Esophagus muscularis mucosa (tissue), 4 donors: Measurements from ENCODE around the gene DEUP1. TPM values are rescaled to one million over a fixed set of nuclear protein-coding genes. Genes with fewer than 3 reads are reported as not detected.

Experiments used
- DNase-seq: peaks from one replicate; pipeline ENCODE4 v3.0.0-alpha.2; 2017; ENCODE audit errors: extremely low spot score
- H3K27ac ChIP-seq, 4 donors: fragments of 200-600 bp; sonication (generic); replicated peaks in 1 of 4; 1 replicate in 3 of 4; 2 replicates in 1 of 4; pipeline ENCODE4 v1.5.1; 2016 to 2019; ENCODE audit warnings: mild to moderate bottlenecking in 1 of 4
- H3K27me3 ChIP-seq, 4 donors: fragments of 200-600 bp; sonication (generic); one replicate each; pipeline versions ENCODE4 v1.5.1 to v1.6.0; 2016 to 2019
- H3K36me3 ChIP-seq, 4 donors: fragments of 200-600 bp; sonication (generic); one replicate each; pipeline ENCODE4 v1.5.1; 2016 to 2019
- H3K4me1 ChIP-seq, 4 donors: fragments of 200-600 bp; sonication (generic); one replicate each; pipeline ENCODE4 v1.5.1; 2016 to 2019
- H3K4me3 ChIP-seq, 4 donors: fragments of 200-600 bp; sonication (generic); 1 replicate in 2 of 4; 2 replicates in 2 of 4; pipeline ENCODE4 v1.5.1; 2016 to 2019; ENCODE audit warnings: mild to moderate bottlenecking in 4 of 4, moderate library complexity in 1 of 4
- H3K9me3 ChIP-seq, 4 donors: fragments of 200-600 bp; sonication (generic); 1 replicate in 3 of 4; 2 replicates in 1 of 4; pipeline ENCODE4 v1.5.1; 2016 to 2019
- CTCF ChIP-seq, 3 experiments: fragments of 200-600 bp in 2 of 3; fragments of 450-650 bp in 1 of 3; sonication (generic) in 2 of 3; IDR thresholded peaks; one replicate each; pipeline ENCODE4 v1.5.1; 2017 to 2019; ENCODE audit warnings: antibody characterized with exemption in 3 of 3, mild to moderate bottlenecking in 2 of 3, moderate library complexity in 1 of 3
- EP300 ChIP-seq: sonication (generic); formaldehyde crosslinking; IDR thresholded peaks from one replicate; pipeline ENCODE4 v1.6.1; 2017; ENCODE audit warnings: antibody characterized with exemption
- POLR2A ChIP-seq: fragments of 450-650 bp; IDR thresholded peaks from one replicate; pipeline ENCODE4 v1.6.1; 2017; ENCODE audit warnings: antibody characterized with exemption, moderate library complexity, mild to moderate bottlenecking, low read depth
- POLR2AphosphoS5 ChIP-seq, 2 donors: sonication (generic); formaldehyde crosslinking; IDR thresholded peaks; one replicate each; pipeline ENCODE4 v1.6.1; 2017; ENCODE audit warnings: antibody characterized with exemption in 2 of 2
- WGBS: methylation state at CpG from one replicate; pipeline ENCODE4 v1.1.5; 2018; 5-methylcytosine and 5-hydroxymethylcytosine counted together
- intact Hi-C: fragments of 100-400 bp; cut with DNase I; formaldehyde crosslinking; loops from one replicate; pipeline ENCODE4 v1.15.1; 2023
- total RNA-seq, 4 donors: library from RNA; depleted of rRNA; stranded (reverse); fragments of >200 nt; gene quantifications; one replicate each; pipeline versions ENCODE4 v1.1.0 to v1.2.1, GENCODE V29; 2016

The DEUP1 gene
- total RNA-seq, 4 donors from 2014 or later, result not detected

GRCh38 chr11:93340223-93340622 is 9.7 kb downstream of the DEUP1 start:
- no peaks in the 10 kb centered on the region for H3K4me1 ChIP-seq
- intact Hi-C loops, result no loop called here
- WGBS, result 57% methylated on average over 2 of the region's 2 CpGs
- no peak for DNase-seq
- H3K27me3 ChIP-seq, result no peaks in the 10 kb centered on the region
- H3K9me3 ChIP-seq, result no peaks in the 10 kb centered on the region
- H3K36me3 ChIP-seq, result no peaks in the 10 kb centered on the region
- H3K4me3 ChIP-seq, result no peak overlapping the region
- H3K27ac ChIP-seq, result no peak overlapping the region
- TF ChIP-seq POLR2AphosphoS5 (IDR thresholded peaks at IDR 0.05) (no peak), CTCF (IDR thresholded peaks at IDR 0.05) (no peak), EP300 (no peak), POLR2A (no peak)

- 92% methylated on average over 2 of the region's 2 CpGs for whole genome bisulfite sequencing
- Histone ChIP-seq H3K9me3 (no peaks in the 10 kb centered on the region), H3K27me3 (no peaks in the 10 kb centered on the region), H3K36me3 (no peaks in the 10 kb centered on the region), H3K4me3 (no peak overlapping the region), H3K27ac (no peak overlapping the region), H3K4me1 (no peaks in the 10 kb centered on the region)
- intact Hi-C loops, result no loop called here
- DNase-seq, result no peak
- TF ChIP-seq EP300 (no peak), POLR2AphosphoS5 (IDR thresholded peaks at IDR 0.05) (no peak), CTCF (IDR thresholded peaks at IDR 0.05) (no peak), POLR2A (no peak)
Measured at GRCh38 chr11:93344855-93345333, 14.4 kb downstream of the DEUP1 start.

GRCh38 chr11:93348930-93349329 is 18.4 kb downstream of the DEUP1 start:
- 85% methylated on average over 2 of the region's 2 CpGs for WGBS
- Histone ChIP-seq H3K27me3 (no peaks in the 10 kb centered on the region), H3K4me1 (no peaks in the 10 kb centered on the region), H3K4me3 (no peak overlapping the region), H3K36me3 (no peaks in the 10 kb centered on the region), H3K9me3 (no peaks in the 10 kb centered on the region), H3K27ac (no peak overlapping the region)
- no peak for TF ChIP-seq CTCF (IDR thresholded peaks at IDR 0.05)
- TF ChIP-seq POLR2AphosphoS5 (IDR thresholded peaks at IDR 0.05), result no peak
- no peak for TF ChIP-seq POLR2A
- TF ChIP-seq EP300, result no peak
- intact Hi-C loops, result no loop called here
- DNase-seq, result no peak

- WGBS, result 94% methylated on average over 6 of the region's 6 CpGs
- DNase-seq, result no peak
- Histone ChIP-seq H3K36me3 (no peaks in the 10 kb centered on the region), H3K9me3 (no peaks in the 10 kb centered on the region), H3K27ac (no peak overlapping the region), H3K4me3 (no peak overlapping the region), H3K4me1 (no peaks in the 10 kb centered on the region), H3K27me3 (no peaks in the 10 kb centered on the region)
- intact Hi-C loops, result no loop called here
- TF ChIP-seq CTCF (IDR thresholded peaks at IDR 0.05) (no peak), EP300 (no peak), POLR2A (no peak), POLR2AphosphoS5 (IDR thresholded peaks at IDR 0.05) (no peak)
Measured at GRCh38 chr11:93350835-93351234, 20.3 kb downstream of the DEUP1 start.

- intact Hi-C loops, result no loop called here
- H3K36me3 ChIP-seq, result no peaks in the 10 kb centered on the region
- no peak overlapping the region for H3K4me3 ChIP-seq
- peaks cover 0 to 16% (median 0%) of the 10 kb centered on the region in 4 donors for H3K9me3 ChIP-seq
- DNase-seq, result no peak
- TF ChIP-seq EP300, result no peak
- TF ChIP-seq POLR2AphosphoS5 (IDR thresholded peaks at IDR 0.05), result no peak
- WGBS, result 94% methylated on average over 1 of the region's 1 CpG
- no peaks in the 10 kb centered on the region for H3K4me1 ChIP-seq
- no peak overlapping the region for H3K27ac ChIP-seq
- no peaks in the 10 kb centered on the region for H3K27me3 ChIP-seq
Measured at GRCh38 chr11:93359396-93359795, 28.9 kb downstream of the DEUP1 start.
